WTC11 (cell line): Measurements from ENCODE around the gene NEK7. TPM values are rescaled to one million over a fixed set of nuclear protein-coding genes. Genes with fewer than 3 reads are reported as not detected.

Experiments used
- ATAC-seq: fragments of 200-7000 bp; cut with Tn5 transposase; 2 replicates; pipeline ENCODE4 v1.10.0; 2021; ENCODE audit warnings: mild to moderate bottlenecking, moderate library complexity
- CTCF ChIA-PET: fragments of 300-600 bp; sonication (Branson Sonifier 250); formaldehyde crosslinking; loops from one replicate; lab custom pipeline; 2021; ENCODE audit warnings: antibody characterized with exemption; lab: Charles Lee
- POLR2A ChIA-PET: fragments of 350-600 bp; sonication (Branson Sonifier 250); formaldehyde crosslinking; loops from one replicate; lab custom pipeline; 2021; ENCODE audit warnings: antibody characterized with exemption; lab: Charles Lee
- DNase-seq: peaks from one replicate; pipeline ENCODE4 v3.0.0; 2021; ENCODE audit warnings: low spot score
- H3K27ac Mint-ChIP-seq: 2 replicates; pipeline ENCODE4 v1.8.0; 2021; ENCODE audit warnings: mixed read lengths
- H3K27me3 Mint-ChIP-seq: 2 replicates; pipeline ENCODE4 v1.8.0; 2021; ENCODE audit warnings: low read depth, mild to moderate bottlenecking, moderate library complexity, mixed read lengths
- H3K36me3 Mint-ChIP-seq: 2 replicates; pipeline ENCODE4 v1.8.0; 2021; ENCODE audit warnings: mixed read lengths
- H3K4me1 Mint-ChIP-seq: 2 replicates; pipeline ENCODE4 v1.8.0; 2022; ENCODE audit warnings: mixed read lengths
- H3K4me3 Mint-ChIP-seq: 2 replicates; pipeline ENCODE4 v1.8.0; 2021; ENCODE audit warnings: mild to moderate bottlenecking, moderate library complexity, mixed read lengths
- H3K9me3 Mint-ChIP-seq: 2 replicates; pipeline ENCODE4 v1.8.0; 2021; ENCODE audit warnings: mixed read lengths
- ATF1 ChIP-seq: sonication (generic); formaldehyde crosslinking; IDR thresholded peaks from 2 replicates; pipeline ENCODE4 v1.8.1; 2023; ENCODE audit warnings: mild to moderate bottlenecking, moderate library complexity, missing genetic modification reagents
- EMX1 ChIP-seq: fragments of 250-450 bp; sonication (Bioruptor Pico); IDR thresholded peaks from 2 replicates; pipeline ENCODE4 v1.8.0; 2021; ENCODE audit warnings: mild to moderate bottlenecking
- FOXP1 ChIP-seq: sonication (generic); formaldehyde crosslinking; IDR thresholded peaks from 2 replicates; pipeline ENCODE4 v1.8.0; 2022; ENCODE audit warnings: missing genetic modification reagents, mild to moderate bottlenecking, moderate library complexity, borderline replicate concordance
- MXD4 ChIP-seq: fragments of 250-450 bp; sonication (Bioruptor Pico); IDR thresholded peaks from 2 replicates; pipeline ENCODE4 v1.8.0; 2021; ENCODE audit warnings: mild to moderate bottlenecking, moderate library complexity, borderline replicate concordance
- NFATC4 ChIP-seq: fragments of 250-450 bp; sonication (Bioruptor Pico); IDR thresholded peaks from 2 replicates; pipeline ENCODE4 v1.9.0; 2021; ENCODE audit warnings: mild to moderate bottlenecking
- NFYB ChIP-seq: sonication (generic); formaldehyde crosslinking; conservative IDR thresholded peaks from 2 replicates; pipeline ENCODE4 v1.8.0; 2022; ENCODE audit warnings: low read depth, missing genetic modification reagents
- NR1H2 ChIP-seq: sonication (generic); formaldehyde crosslinking; IDR thresholded peaks from 2 replicates; pipeline ENCODE4 v1.9.0; 2021; ENCODE audit warnings: mild to moderate bottlenecking, moderate library complexity, missing genetic modification reagents
- NR3C1 ChIP-seq: sonication (generic); formaldehyde crosslinking; conservative IDR thresholded peaks from 2 replicates; pipeline ENCODE4 v1.8.1; 2023; ENCODE audit warnings: low read depth, mild to moderate bottlenecking, missing genetic modification reagents
- RELA ChIP-seq: sonication (generic); formaldehyde crosslinking; IDR thresholded peaks from 2 replicates; pipeline ENCODE4 v1.8.1; 2022; ENCODE audit warnings: missing genetic modification reagents, mild to moderate bottlenecking, borderline replicate concordance
- RORB ChIP-seq: fragments of 250-450 bp; sonication (Bioruptor Pico); IDR thresholded peaks from 2 replicates; pipeline ENCODE4 v1.9.0; 2021; ENCODE audit warnings: mild to moderate bottlenecking
- ZNF121 ChIP-seq: sonication (generic); formaldehyde crosslinking; IDR thresholded peaks from 2 replicates; pipeline ENCODE4 v1.8.0; 2023; ENCODE audit warnings: missing genetic modification reagents
- ZNF219 ChIP-seq: sonication (generic); formaldehyde crosslinking; IDR thresholded peaks from 2 replicates; pipeline ENCODE4 v1.8.0; 2023; ENCODE audit warnings: missing genetic modification reagents, mild to moderate bottlenecking, borderline replicate concordance
- ZNF263 ChIP-seq: sonication (generic); formaldehyde crosslinking; IDR thresholded peaks from 2 replicates; pipeline ENCODE4 v1.8.1; 2022; ENCODE audit warnings: low read depth, mild to moderate bottlenecking, moderate library complexity, missing genetic modification reagents
- total RNA-seq: library from RNA; stranded (reverse); gene quantifications from 3 replicates; pipeline ENCODE4 v1.2.3, GENCODE V29; 2021
- TF ChIP-seq, protein P1 (sequence below): fragments of 250-450 bp; sonication (Bioruptor Pico); IDR thresholded peaks from 2 replicates; pipeline ENCODE4 v1.9.0; 2021; ENCODE audit warnings: mild to moderate bottlenecking
- TF ChIP-seq, protein P2 (sequence below): sonication (generic); formaldehyde crosslinking; IDR thresholded peaks from 2 replicates; pipeline ENCODE4 v1.8.0; 2022; ENCODE audit warnings: mild to moderate bottlenecking, missing genetic modification reagents
- TF ChIP-seq, protein P3 (sequence below): sonication (generic); formaldehyde crosslinking; IDR thresholded peaks from 2 replicates; pipeline ENCODE4 v1.8.1; 2023; ENCODE audit warnings: mild to moderate bottlenecking, missing genetic modification reagents, moderate library complexity
- TF ChIP-seq, protein P4 (sequence below): sonication (generic); formaldehyde crosslinking; conservative IDR thresholded peaks from 2 replicates; pipeline ENCODE4 v1.8.1; 2022; ENCODE audit warnings: mild to moderate bottlenecking, missing genetic modification reagents
- TF ChIP-seq, protein P5 (sequence below): fragments of 250-450 bp; sonication (Bioruptor Pico); IDR thresholded peaks from 2 replicates; pipeline ENCODE4 v1.9.0; 2021; ENCODE audit warnings: moderate library complexity, mild to moderate bottlenecking, inconsistent platforms, borderline replicate concordance
- TF ChIP-seq, protein P6 (sequence below): fragments of 250-450 bp; sonication (Bioruptor Pico); IDR thresholded peaks from 2 replicates; pipeline ENCODE4 v1.9.0; 2021; ENCODE audit warnings: mild to moderate bottlenecking, borderline replicate concordance

Gene NEK7
- total RNA-seq, 1 experiment from 2014 or later = 10.3 TPM

DNA sequence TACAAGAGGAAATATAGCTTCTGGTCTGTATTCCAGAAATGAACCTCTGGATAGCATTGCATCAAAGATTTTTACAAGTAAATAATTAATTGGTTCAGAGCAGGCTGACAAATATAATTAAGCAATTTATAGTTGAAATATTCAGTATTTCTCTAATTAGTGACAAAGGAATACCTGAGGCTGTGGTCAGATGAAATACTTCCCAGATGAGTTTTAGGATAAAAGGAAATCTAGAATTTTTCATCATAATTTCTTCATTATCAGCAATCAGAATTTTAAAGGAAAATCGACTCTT lies 112.8 kb downstream of the NEK7 start:
- H3K27ac Mint-ChIP-seq = no peak overlapping the region
- H3K9me3 Mint-ChIP-seq = no peaks in the 10 kb centered on the region
- no peak overlapping the region for H3K4me3 Mint-ChIP-seq
- ATAC-seq (no peak), DNase-seq (no peak)
- no peaks in the 10 kb centered on the region for H3K4me1 Mint-ChIP-seq
- TF ChIP-seq, protein P1, sequence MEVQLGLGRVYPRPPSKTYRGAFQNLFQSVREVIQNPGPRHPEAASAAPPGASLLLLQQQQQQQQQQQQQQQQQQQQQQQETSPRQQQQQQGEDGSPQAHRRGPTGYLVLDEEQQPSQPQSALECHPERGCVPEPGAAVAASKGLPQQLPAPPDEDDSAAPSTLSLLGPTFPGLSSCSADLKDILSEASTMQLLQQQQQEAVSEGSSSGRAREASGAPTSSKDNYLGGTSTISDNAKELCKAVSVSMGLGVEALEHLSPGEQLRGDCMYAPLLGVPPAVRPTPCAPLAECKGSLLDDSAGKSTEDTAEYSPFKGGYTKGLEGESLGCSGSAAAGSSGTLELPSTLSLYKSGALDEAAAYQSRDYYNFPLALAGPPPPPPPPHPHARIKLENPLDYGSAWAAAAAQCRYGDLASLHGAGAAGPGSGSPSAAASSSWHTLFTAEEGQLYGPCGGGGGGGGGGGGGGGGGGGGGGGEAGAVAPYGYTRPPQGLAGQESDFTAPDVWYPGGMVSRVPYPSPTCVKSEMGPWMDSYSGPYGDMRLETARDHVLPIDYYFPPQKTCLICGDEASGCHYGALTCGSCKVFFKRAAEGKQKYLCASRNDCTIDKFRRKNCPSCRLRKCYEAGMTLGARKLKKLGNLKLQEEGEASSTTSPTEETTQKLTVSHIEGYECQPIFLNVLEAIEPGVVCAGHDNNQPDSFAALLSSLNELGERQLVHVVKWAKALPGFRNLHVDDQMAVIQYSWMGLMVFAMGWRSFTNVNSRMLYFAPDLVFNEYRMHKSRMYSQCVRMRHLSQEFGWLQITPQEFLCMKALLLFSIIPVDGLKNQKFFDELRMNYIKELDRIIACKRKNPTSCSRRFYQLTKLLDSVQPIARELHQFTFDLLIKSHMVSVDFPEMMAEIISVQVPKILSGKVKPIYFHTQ (CRISPR knock-in tag) = no peak
- TF ChIP-seq NR3C1 (CRISPR knock-in tag) (no peak), ATF1 (no peak), ZNF121 (CRISPR knock-in tag) (no peak), ZNF219 (no peak), RORB (CRISPR knock-in tag) (no peak), NR1H2 (CRISPR knock-in tag) (no peak), EMX1 (CRISPR knock-in tag) (no peak), RELA (CRISPR knock-in tag) (no peak), FOXP1 (CRISPR knock-in tag) (no peak), ZNF263 (CRISPR knock-in tag) (no peak), NFATC4 (no peak), MXD4 (CRISPR knock-in tag) (no peak), NFYB (CRISPR knock-in tag) (no peak)
- TF ChIP-seq, protein P2, sequence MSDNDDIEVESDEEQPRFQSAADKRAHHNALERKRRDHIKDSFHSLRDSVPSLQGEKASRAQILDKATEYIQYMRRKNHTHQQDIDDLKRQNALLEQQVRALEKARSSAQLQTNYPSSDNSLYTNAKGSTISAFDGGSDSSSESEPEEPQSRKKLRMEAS (CRISPR knock-in tag) = no peak
- TF ChIP-seq, protein P3, sequence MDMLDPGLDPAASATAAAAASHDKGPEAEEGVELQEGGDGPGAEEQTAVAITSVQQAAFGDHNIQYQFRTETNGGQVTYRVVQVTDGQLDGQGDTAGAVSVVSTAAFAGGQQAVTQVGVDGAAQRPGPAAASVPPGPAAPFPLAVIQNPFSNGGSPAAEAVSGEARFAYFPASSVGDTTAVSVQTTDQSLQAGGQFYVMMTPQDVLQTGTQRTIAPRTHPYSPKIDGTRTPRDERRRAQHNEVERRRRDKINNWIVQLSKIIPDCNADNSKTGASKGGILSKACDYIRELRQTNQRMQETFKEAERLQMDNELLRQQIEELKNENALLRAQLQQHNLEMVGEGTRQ (CRISPR knock-in tag) = no peak
- TF ChIP-seq, protein P4, sequence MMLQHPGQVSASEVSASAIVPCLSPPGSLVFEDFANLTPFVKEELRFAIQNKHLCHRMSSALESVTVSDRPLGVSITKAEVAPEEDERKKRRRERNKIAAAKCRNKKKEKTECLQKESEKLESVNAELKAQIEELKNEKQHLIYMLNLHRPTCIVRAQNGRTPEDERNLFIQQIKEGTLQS (CRISPR knock-in tag) = no peak
- TF ChIP-seq, protein P5, sequence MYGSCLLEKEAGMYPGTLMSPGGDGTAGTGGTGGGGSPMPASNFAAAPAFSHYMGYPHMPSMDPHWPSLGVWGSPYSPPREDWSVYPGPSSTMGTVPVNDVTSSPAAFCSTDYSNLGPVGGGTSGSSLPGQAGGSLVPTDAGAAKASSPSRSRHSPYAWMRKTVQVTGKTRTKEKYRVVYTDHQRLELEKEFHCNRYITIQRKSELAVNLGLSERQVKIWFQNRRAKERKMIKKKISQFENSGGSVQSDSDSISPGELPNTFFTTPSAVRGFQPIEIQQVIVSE (CRISPR knock-in tag) = no peak
- TF ChIP-seq, protein P6, sequence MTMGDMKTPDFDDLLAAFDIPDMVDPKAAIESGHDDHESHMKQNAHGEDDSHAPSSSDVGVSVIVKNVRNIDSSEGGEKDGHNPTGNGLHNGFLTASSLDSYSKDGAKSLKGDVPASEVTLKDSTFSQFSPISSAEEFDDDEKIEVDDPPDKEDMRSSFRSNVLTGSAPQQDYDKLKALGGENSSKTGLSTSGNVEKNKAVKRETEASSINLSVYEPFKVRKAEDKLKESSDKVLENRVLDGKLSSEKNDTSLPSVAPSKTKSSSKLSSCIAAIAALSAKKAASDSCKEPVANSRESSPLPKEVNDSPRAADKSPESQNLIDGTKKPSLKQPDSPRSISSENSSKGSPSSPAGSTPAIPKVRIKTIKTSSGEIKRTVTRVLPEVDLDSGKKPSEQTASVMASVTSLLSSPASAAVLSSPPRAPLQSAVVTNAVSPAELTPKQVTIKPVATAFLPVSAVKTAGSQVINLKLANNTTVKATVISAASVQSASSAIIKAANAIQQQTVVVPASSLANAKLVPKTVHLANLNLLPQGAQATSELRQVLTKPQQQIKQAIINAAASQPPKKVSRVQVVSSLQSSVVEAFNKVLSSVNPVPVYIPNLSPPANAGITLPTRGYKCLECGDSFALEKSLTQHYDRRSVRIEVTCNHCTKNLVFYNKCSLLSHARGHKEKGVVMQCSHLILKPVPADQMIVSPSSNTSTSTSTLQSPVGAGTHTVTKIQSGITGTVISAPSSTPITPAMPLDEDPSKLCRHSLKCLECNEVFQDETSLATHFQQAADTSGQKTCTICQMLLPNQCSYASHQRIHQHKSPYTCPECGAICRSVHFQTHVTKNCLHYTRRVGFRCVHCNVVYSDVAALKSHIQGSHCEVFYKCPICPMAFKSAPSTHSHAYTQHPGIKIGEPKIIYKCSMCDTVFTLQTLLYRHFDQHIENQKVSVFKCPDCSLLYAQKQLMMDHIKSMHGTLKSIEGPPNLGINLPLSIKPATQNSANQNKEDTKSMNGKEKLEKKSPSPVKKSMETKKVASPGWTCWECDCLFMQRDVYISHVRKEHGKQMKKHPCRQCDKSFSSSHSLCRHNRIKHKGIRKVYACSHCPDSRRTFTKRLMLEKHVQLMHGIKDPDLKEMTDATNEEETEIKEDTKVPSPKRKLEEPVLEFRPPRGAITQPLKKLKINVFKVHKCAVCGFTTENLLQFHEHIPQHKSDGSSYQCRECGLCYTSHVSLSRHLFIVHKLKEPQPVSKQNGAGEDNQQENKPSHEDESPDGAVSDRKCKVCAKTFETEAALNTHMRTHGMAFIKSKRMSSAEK (CRISPR knock-in tag) = no peak
- H3K27me3 Mint-ChIP-seq = no peaks in the 10 kb centered on the region
- H3K36me3 Mint-ChIP-seq = no peaks in the 10 kb centered on the region
- CTCF ChIA-PET = no interaction called here
- POLR2A ChIA-PET = no interaction called here
